ENCODE measurements around the gene GIMAP1. TPM values are rescaled to one million over a fixed set of nuclear protein-coding genes. Genes with fewer than 3 reads are reported as not detected.

The GIMAP1 gene
- total RNA-seq, 1 donor from 2014 or later: not detected

GRCh38 chr7:150703209-150703608, 13.2 kb upstream of the GIMAP1 start:
- H3K9me3 Mint-ChIP-seq (ENCODE audit: unreplicated experiment): peaks cover 38% of the 10 kb centered on the region
- H3K27ac Mint-ChIP-seq (ENCODE audit: unreplicated experiment): no peak overlapping the region
- no peaks in the 10 kb centered on the region for H3K27me3 Mint-ChIP-seq (ENCODE audit: unreplicated experiment)
- TF ChIP-seq CTCF (IDR thresholded peaks at IDR 0.05): no peak
- no peak for DNase-seq (ENCODE audit: extremely low spot score, unreplicated experiment)
- no peaks in the 10 kb centered on the region for H3K36me3 Mint-ChIP-seq (ENCODE audit: unreplicated experiment)
- H3K4me3 Mint-ChIP-seq (ENCODE audit: unreplicated experiment): no peak overlapping the region
- no peaks in the 10 kb centered on the region for H3K4me1 Mint-ChIP-seq (ENCODE audit: unreplicated experiment)

- no peak for DNase-seq (ENCODE audit: extremely low spot score, unreplicated experiment)
- no peak overlapping the region for H3K27ac Mint-ChIP-seq (ENCODE audit: unreplicated experiment)
- H3K27me3 Mint-ChIP-seq (ENCODE audit: unreplicated experiment): no peaks in the 10 kb centered on the region
- peaks cover 25% of the 10 kb centered on the region for H3K9me3 Mint-ChIP-seq (ENCODE audit: unreplicated experiment)
- no peaks in the 10 kb centered on the region for H3K36me3 Mint-ChIP-seq (ENCODE audit: unreplicated experiment)
- no peaks in the 10 kb centered on the region for H3K4me1 Mint-ChIP-seq (ENCODE audit: unreplicated experiment)
- no peak for TF ChIP-seq CTCF (IDR thresholded peaks at IDR 0.05)
- H3K4me3 Mint-ChIP-seq (ENCODE audit: unreplicated experiment): no peak overlapping the region
Observed at GRCh38 chr7:150715293-150715692, 1.1 kb upstream of the GIMAP1 start.

- Mint-ChIP-seq H3K27me3 (ENCODE audit: unreplicated experiment) (no peaks in the 10 kb centered on the region), H3K27ac (ENCODE audit: unreplicated experiment) (no peak overlapping the region), H3K9me3 (ENCODE audit: unreplicated experiment) (peaks cover 25% of the 10 kb centered on the region), H3K4me3 (ENCODE audit: unreplicated experiment) (no peak overlapping the region), H3K4me1 (ENCODE audit: unreplicated experiment) (no peaks in the 10 kb centered on the region), H3K36me3 (ENCODE audit: unreplicated experiment) (no peaks in the 10 kb centered on the region)
- no peak for TF ChIP-seq CTCF (IDR thresholded peaks at IDR 0.05)
- no peak for DNase-seq (ENCODE audit: extremely low spot score, unreplicated experiment)
Observed at GRCh38 chr7:150715738-150716137, 675 bp upstream of the GIMAP1 start.

GRCh38 chr7:150716939-150717338, 526 bp downstream of the GIMAP1 start:
- DNase-seq (ENCODE audit: extremely low spot score, unreplicated experiment): no peak
- no peak for TF ChIP-seq CTCF (IDR thresholded peaks at IDR 0.05)
- H3K27me3 Mint-ChIP-seq (ENCODE audit: unreplicated experiment): no peaks in the 10 kb centered on the region
- H3K27ac Mint-ChIP-seq (ENCODE audit: unreplicated experiment): no peak overlapping the region
- no peaks in the 10 kb centered on the region for H3K4me1 Mint-ChIP-seq (ENCODE audit: unreplicated experiment)
- H3K4me3 Mint-ChIP-seq (ENCODE audit: unreplicated experiment): no peak overlapping the region
- H3K9me3 Mint-ChIP-seq (ENCODE audit: unreplicated experiment): peaks cover 25% of the 10 kb centered on the region
- no peaks in the 10 kb centered on the region for H3K36me3 Mint-ChIP-seq (ENCODE audit: unreplicated experiment)

GRCh38 chr7:150717814-150718420, 1.5 kb downstream of the GIMAP1 start:
- H3K9me3 Mint-ChIP-seq (ENCODE audit: unreplicated experiment): peaks cover 19% of the 10 kb centered on the region
- TF ChIP-seq CTCF (IDR thresholded peaks at IDR 0.05): no peak
- H3K27ac Mint-ChIP-seq (ENCODE audit: unreplicated experiment): no peak overlapping the region
- H3K27me3 Mint-ChIP-seq (ENCODE audit: unreplicated experiment): no peaks in the 10 kb centered on the region
- no peak for DNase-seq (ENCODE audit: extremely low spot score, unreplicated experiment)
- H3K4me1 Mint-ChIP-seq (ENCODE audit: unreplicated experiment): no peaks in the 10 kb centered on the region
- H3K4me3 Mint-ChIP-seq (ENCODE audit: unreplicated experiment): no peak overlapping the region
- H3K36me3 Mint-ChIP-seq (ENCODE audit: unreplicated experiment): no peaks in the 10 kb centered on the region
